Stimulated activated memory B cell treated with anti-CD40 and anti-IgM and Interleukin-4, amounts not matched to agents 10 μg/mL and 1 μg/mL and 100 μg/mL, for 72 hours (primary cell): ENCODE measurements around the gene CD247.
A peak's percentile ranks its signal among the peaks of the same experiment; 100 is the strongest.

Source experiments
- ATAC-seq: fragments of 150-1000 bp; cut with Tn5 transposase; 2 replicates; pipeline ENCODE4 v1.10.0; 2021
- H3K27ac Mint-ChIP-seq: one replicate; pipeline ENCODE4 v1.8.0; 2022; ENCODE audit warnings: mild to moderate bottlenecking, mixed read lengths
- H3K27me3 Mint-ChIP-seq: one replicate; pipeline ENCODE4 v1.8.0; 2022; ENCODE audit warnings: mixed read lengths
- H3K36me3 Mint-ChIP-seq: one replicate; pipeline ENCODE4 v1.8.0; 2022; ENCODE audit warnings: mixed read lengths
- H3K4me1 Mint-ChIP-seq: one replicate; pipeline ENCODE4 v1.8.0; 2022; ENCODE audit warnings: mixed read lengths
- H3K4me3 Mint-ChIP-seq: one replicate; pipeline ENCODE4 v1.8.0; 2022; ENCODE audit warnings: mild to moderate bottlenecking, moderate library complexity, mixed read lengths
- H3K9me3 Mint-ChIP-seq: one replicate; pipeline ENCODE4 v1.8.0; 2022; ENCODE audit warnings: mixed read lengths

Gene CD247

GRCh38 chr1:167454304-167454893 is 63.9 kb downstream of the CD247 start:
- Mint-ChIP-seq H3K27me3 (no peaks in the 10 kb centered on the region), H3K4me3 (peak overlapping the region; percentile 82), H3K36me3 (no peaks in the 10 kb centered on the region), H3K9me3 (no peaks in the 10 kb centered on the region), H3K27ac (peak overlapping the region; percentile 77), H3K4me1 (peaks cover 19% of the 10 kb centered on the region)
- no peak for ATAC-seq

GRCh38 chr1:167453123-167453522 is 65.2 kb downstream of the CD247 start:
- H3K27ac Mint-ChIP-seq = no peak overlapping the region
- H3K4me3 Mint-ChIP-seq = no peak overlapping the region
- no peaks in the 10 kb centered on the region for H3K9me3 Mint-ChIP-seq
- H3K36me3 Mint-ChIP-seq = no peaks in the 10 kb centered on the region
- H3K27me3 Mint-ChIP-seq = no peaks in the 10 kb centered on the region
- peaks cover 23% of the 10 kb centered on the region for H3K4me1 Mint-ChIP-seq
- ATAC-seq = no peak

- no peaks in the 10 kb centered on the region for H3K9me3 Mint-ChIP-seq
- H3K4me1 Mint-ChIP-seq = peaks cover 29% of the 10 kb centered on the region
- H3K4me3 Mint-ChIP-seq = no peak overlapping the region
- H3K27me3 Mint-ChIP-seq = no peaks in the 10 kb centered on the region
- H3K36me3 Mint-ChIP-seq = no peaks in the 10 kb centered on the region
- ATAC-seq = no peak
- no peak overlapping the region for H3K27ac Mint-ChIP-seq
Observed at GRCh38 chr1:167452483-167452882, 65.8 kb downstream of the CD247 start.

- ATAC-seq = no peak
- no peak overlapping the region for H3K4me3 Mint-ChIP-seq
Observed at GRCh38 chr1:167450843-167451242, 67.5 kb downstream of the CD247 start.

GRCh38 chr1:167447521-167448136 is 70.7 kb downstream of the CD247 start:
- Mint-ChIP-seq H3K27ac (peak overlapping the region; percentile 83), H3K27me3 (no peaks in the 10 kb centered on the region), H3K4me1 (peaks cover 22% of the 10 kb centered on the region), H3K36me3 (no peaks in the 10 kb centered on the region), H3K4me3 (peak overlapping the region; percentile 62), H3K9me3 (no peaks in the 10 kb centered on the region)
- peak; percentile 96 for ATAC-seq

More at GRCh38 chr1:167450843-167451242, 67.5 kb downstream of the CD247 start:
- Mint-ChIP-seq H3K27ac (peak overlapping the region; percentile 19), H3K4me1 (peaks cover 27% of the 10 kb centered on the region), H3K9me3 (no peaks in the 10 kb centered on the region), H3K27me3 (no peaks in the 10 kb centered on the region), H3K36me3 (no peaks in the 10 kb centered on the region)

GRCh38 chr1:167446966-167447365 is 71.4 kb downstream of the CD247 start:
- H3K27me3 Mint-ChIP-seq = no peaks in the 10 kb centered on the region
- ATAC-seq = no peak
- H3K4me3 Mint-ChIP-seq = peak overlapping the region; percentile 62
- no peaks in the 10 kb centered on the region for H3K36me3 Mint-ChIP-seq
- H3K9me3 Mint-ChIP-seq = no peaks in the 10 kb centered on the region
- H3K4me1 Mint-ChIP-seq = peaks cover 22% of the 10 kb centered on the region
- peak overlapping the region; percentile 83 for H3K27ac Mint-ChIP-seq

- no peak for ATAC-seq
- Mint-ChIP-seq H3K27ac (no peak overlapping the region), H3K4me3 (no peak overlapping the region), H3K27me3 (no peaks in the 10 kb centered on the region), H3K9me3 (no peaks in the 10 kb centered on the region), H3K36me3 (no peaks in the 10 kb centered on the region), H3K4me1 (peaks cover 23% of the 10 kb centered on the region)
Observed at GRCh38 chr1:167443757-167444156, 74.6 kb downstream of the CD247 start.

GRCh38 chr1:167442854-167443565 is 75.3 kb downstream of the CD247 start:
- peak overlapping the region; percentile 38 for H3K27ac Mint-ChIP-seq
- H3K4me3 Mint-ChIP-seq = no peak overlapping the region
- H3K36me3 Mint-ChIP-seq = no peaks in the 10 kb centered on the region
- H3K27me3 Mint-ChIP-seq = no peaks in the 10 kb centered on the region
- peaks cover 24% of the 10 kb centered on the region for H3K4me1 Mint-ChIP-seq
- H3K9me3 Mint-ChIP-seq = no peaks in the 10 kb centered on the region
- no peak for ATAC-seq

- Mint-ChIP-seq H3K36me3 (no peaks in the 10 kb centered on the region), H3K27ac (peak overlapping the region; percentile 38), H3K4me1 (peaks cover 23% of the 10 kb centered on the region)
Observed at GRCh38 chr1:167442142-167442848, 76.0 kb downstream of the CD247 start.

GRCh38 chr1:167441222-167441621 is 77.1 kb downstream of the CD247 start:
- H3K4me1 Mint-ChIP-seq = peaks cover 26% of the 10 kb centered on the region
- no peak for ATAC-seq
- no peaks in the 10 kb centered on the region for H3K36me3 Mint-ChIP-seq
- no peaks in the 10 kb centered on the region for H3K27me3 Mint-ChIP-seq
- no peak overlapping the region for H3K4me3 Mint-ChIP-seq
- no peak overlapping the region for H3K27ac Mint-ChIP-seq
- H3K9me3 Mint-ChIP-seq = no peaks in the 10 kb centered on the region

More at GRCh38 chr1:167442142-167442848, 76.0 kb downstream of the CD247 start:
- H3K9me3 Mint-ChIP-seq = no peaks in the 10 kb centered on the region
- H3K4me3 Mint-ChIP-seq = no peak overlapping the region
- H3K27me3 Mint-ChIP-seq = no peaks in the 10 kb centered on the region
- peak; percentile 93 for ATAC-seq

GRCh38 chr1:167440776-167441175 is 77.6 kb downstream of the CD247 start:
- H3K4me3 Mint-ChIP-seq = no peak overlapping the region
- H3K27ac Mint-ChIP-seq = no peak overlapping the region
- no peaks in the 10 kb centered on the region for H3K9me3 Mint-ChIP-seq
- peaks cover 26% of the 10 kb centered on the region for H3K4me1 Mint-ChIP-seq
- no peak for ATAC-seq
- no peaks in the 10 kb centered on the region for H3K36me3 Mint-ChIP-seq
- no peaks in the 10 kb centered on the region for H3K27me3 Mint-ChIP-seq

GRCh38 chr1:167440345-167440744 is 78.0 kb downstream of the CD247 start:
- no peaks in the 10 kb centered on the region for H3K9me3 Mint-ChIP-seq
- ATAC-seq = no peak
- no peaks in the 10 kb centered on the region for H3K27me3 Mint-ChIP-seq
- H3K4me1 Mint-ChIP-seq = peaks cover 30% of the 10 kb centered on the region
- H3K27ac Mint-ChIP-seq = peak overlapping the region; percentile 65
- H3K4me3 Mint-ChIP-seq = peak overlapping the region; percentile 1
- peaks cover 4% of the 10 kb centered on the region for H3K36me3 Mint-ChIP-seq

GRCh38 chr1:167439301-167439988 is 78.9 kb downstream of the CD247 start:
- ATAC-seq = peak; percentile 67
- peaks cover 32% of the 10 kb centered on the region for H3K4me1 Mint-ChIP-seq
- no peaks in the 10 kb centered on the region for H3K9me3 Mint-ChIP-seq
- peak overlapping the region; percentile 86 for H3K4me3 Mint-ChIP-seq
- peaks cover 7% of the 10 kb centered on the region for H3K36me3 Mint-ChIP-seq
- peak overlapping the region; percentile 65 for H3K27ac Mint-ChIP-seq
- H3K27me3 Mint-ChIP-seq = no peaks in the 10 kb centered on the region

- Mint-ChIP-seq H3K36me3 (peaks cover 7% of the 10 kb centered on the region), H3K27ac (peak overlapping the region; percentile 65), H3K4me1 (peaks cover 42% of the 10 kb centered on the region), H3K9me3 (no peaks in the 10 kb centered on the region), H3K4me3 (peak overlapping the region; percentile 86), H3K27me3 (no peaks in the 10 kb centered on the region)
- peak; percentile 27 for ATAC-seq
Observed at GRCh38 chr1:167438171-167439138, 79.9 kb downstream of the CD247 start.
